Coronary artery (tissue), 2 donors: Measurements from ENCODE around the gene TMEM135.
A peak's percentile ranks its signal among the peaks of the same experiment; 100 is the strongest.
"Not testable (repeated sequence)": the region's sequence is repeated elsewhere in the genome, so short reads cannot be mapped to it uniquely, and the experiment has no call there.

Experiments used
- DNase-seq: peaks from one replicate; pipeline ENCODE4 v3.0.0-alpha.2; 2017; ENCODE audit warnings: low spot score
- H3K27ac ChIP-seq, 2 donors: fragments of 200-600 bp; sonication (generic); one replicate each; pipeline ENCODE4 v1.5.1; 2016 to 2019
- H3K4me3 ChIP-seq: fragments of 200-600 bp; sonication (generic); 2 replicates; pipeline ENCODE4 v1.5.1; 2016; ENCODE audit warnings: mild to moderate bottlenecking, moderate library complexity
- TF ChIP-seq, protein P1 (sequence below): fragments of 200-600 bp; sonication (generic); IDR thresholded peaks from one replicate; pipeline ENCODE4 v1.5.1; 2019; ENCODE audit warnings: antibody characterized with exemption

Gene TMEM135

DNA sequence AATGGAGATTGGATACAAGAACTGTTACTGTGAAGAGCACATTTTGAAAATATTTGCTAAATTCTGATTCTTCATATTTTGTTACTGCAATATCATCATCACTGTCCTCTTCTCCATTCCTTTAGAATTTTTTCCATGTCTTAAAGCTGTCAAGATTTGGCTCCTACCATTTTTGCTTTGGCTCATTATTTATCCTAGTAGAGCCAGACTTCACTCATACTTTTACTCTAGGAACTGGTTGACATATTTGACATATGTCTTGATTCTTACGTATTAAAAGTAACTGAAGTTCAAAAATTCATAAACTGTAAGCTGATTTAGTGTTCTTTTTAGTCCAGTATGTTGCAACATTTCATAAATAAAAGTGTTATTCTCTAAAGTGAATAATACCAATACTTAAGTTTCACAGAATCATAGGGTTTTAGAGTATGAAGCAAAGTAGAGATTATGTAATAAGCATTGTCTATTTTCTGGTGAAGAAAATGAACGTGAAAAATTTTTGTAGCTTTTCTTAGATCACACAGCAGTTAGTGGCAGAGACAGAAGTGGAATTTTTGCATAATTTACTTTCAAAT lies 225.6 kb downstream of the TMEM135 start:
- TF ChIP-seq, protein P1, sequence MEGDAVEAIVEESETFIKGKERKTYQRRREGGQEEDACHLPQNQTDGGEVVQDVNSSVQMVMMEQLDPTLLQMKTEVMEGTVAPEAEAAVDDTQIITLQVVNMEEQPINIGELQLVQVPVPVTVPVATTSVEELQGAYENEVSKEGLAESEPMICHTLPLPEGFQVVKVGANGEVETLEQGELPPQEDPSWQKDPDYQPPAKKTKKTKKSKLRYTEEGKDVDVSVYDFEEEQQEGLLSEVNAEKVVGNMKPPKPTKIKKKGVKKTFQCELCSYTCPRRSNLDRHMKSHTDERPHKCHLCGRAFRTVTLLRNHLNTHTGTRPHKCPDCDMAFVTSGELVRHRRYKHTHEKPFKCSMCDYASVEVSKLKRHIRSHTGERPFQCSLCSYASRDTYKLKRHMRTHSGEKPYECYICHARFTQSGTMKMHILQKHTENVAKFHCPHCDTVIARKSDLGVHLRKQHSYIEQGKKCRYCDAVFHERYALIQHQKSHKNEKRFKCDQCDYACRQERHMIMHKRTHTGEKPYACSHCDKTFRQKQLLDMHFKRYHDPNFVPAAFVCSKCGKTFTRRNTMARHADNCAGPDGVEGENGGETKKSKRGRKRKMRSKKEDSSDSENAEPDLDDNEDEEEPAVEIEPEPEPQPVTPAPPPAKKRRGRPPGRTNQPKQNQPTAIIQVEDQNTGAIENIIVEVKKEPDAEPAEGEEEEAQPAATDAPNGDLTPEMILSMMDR: no peak
- no peak for DNase-seq
- Histone ChIP-seq H3K27ac (peak overlapping the region in 1 of 2 donors; percentile 15), H3K4me3 (no peak overlapping the region)

GRCh38 chr11:87263979-87264378 lies 226.2 kb downstream of the TMEM135 start:
- DNase-seq: no peak
- TF ChIP-seq, protein P1: no peak
- Histone ChIP-seq H3K4me3 (no peak overlapping the region), H3K27ac (no peak overlapping the region)

GRCh38 chr11:87265132-87265531 lies 227.4 kb downstream of the TMEM135 start:
- no peak overlapping the region for H3K27ac ChIP-seq
- H3K4me3 ChIP-seq: no peak overlapping the region
- TF ChIP-seq, protein P1: no peak
- no peak for DNase-seq

- DNase-seq: no peak
- TF ChIP-seq, protein P1: no peak
- Histone ChIP-seq H3K27ac (peak overlapping the region in 1 of 2 donors; percentile 31), H3K4me3 (no peak overlapping the region)
Measured at GRCh38 chr11:87265979-87266378, 228.2 kb downstream of the TMEM135 start.

DNA sequence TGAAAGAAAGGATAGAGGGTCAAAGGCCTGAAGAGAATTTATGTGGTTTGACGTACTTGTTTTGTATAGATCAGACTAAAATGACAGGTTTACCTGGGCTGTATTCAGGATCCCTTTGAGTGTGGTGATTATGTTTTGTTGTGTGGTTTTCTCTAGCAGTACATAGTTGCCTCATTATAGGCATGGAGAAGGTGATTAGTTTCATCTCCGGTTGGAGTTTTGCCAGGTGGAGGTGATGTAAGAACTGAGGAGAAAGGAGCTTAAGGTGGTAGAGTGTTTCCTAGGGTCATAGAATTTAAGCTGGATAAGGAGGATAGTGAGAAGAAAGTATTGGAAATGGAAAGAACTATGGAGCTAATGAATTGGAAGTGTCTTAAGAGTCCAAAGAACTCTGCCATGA lies 229.0 kb downstream of the TMEM135 start:
- Histone ChIP-seq H3K4me3 (no peak overlapping the region), H3K27ac (peak overlapping the region in 1 of 2 donors; percentile 1)
- TF ChIP-seq, protein P1: no peak
- DNase-seq: no peak

GRCh38 chr11:87271951-87272350 lies 234.2 kb downstream of the TMEM135 start:
- not testable (repeated sequence) for H3K4me3 ChIP-seq, H3K27ac ChIP-seq, DNase-seq

- H3K27ac ChIP-seq: peak overlapping the region in 1 of 2 donors; percentile 8
- TF ChIP-seq, protein P1: no peak
- DNase-seq: no peak
- no peak overlapping the region for H3K4me3 ChIP-seq
Measured at GRCh38 chr11:87275176-87275575, 237.4 kb downstream of the TMEM135 start.

DNA sequence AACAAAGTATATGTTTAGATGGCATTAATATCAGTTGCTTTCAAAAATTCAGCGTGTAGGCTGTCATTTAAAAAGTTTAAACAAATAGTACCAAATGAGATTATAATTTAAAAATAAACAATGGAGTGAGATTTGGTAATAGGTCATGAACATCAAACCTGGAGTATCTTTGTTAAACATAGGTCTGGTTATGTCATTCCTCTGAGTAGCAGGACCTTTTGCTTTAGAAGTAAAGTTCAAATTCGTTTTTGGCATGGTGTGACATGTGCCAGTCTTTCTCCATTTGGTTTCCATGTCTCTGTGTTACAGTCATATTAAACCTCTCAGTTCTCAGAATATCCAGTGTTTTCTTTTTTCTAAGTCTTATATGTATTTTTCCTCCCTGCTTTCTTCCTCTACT lies 242.4 kb downstream of the TMEM135 start:
- Histone ChIP-seq H3K27ac (no peak overlapping the region), H3K4me3 (no peak overlapping the region)
- DNase-seq: no peak
- TF ChIP-seq, protein P1: no peak
